Pancreas (tissue), 10 donors: ENCODE results near the gene PLEK2. TPM values are rescaled to one million over a fixed set of nuclear protein-coding genes. Genes with fewer than 3 reads are reported as not detected.

Source experiments
- ATAC-seq, 4 donors: fragments of 200-7000 bp; cut with Tn5 transposase; one replicate each; pipeline versions ENCODE4 v1.8.0 to v1.9.1; 2020; ENCODE audit warnings: mild to moderate bottlenecking in 4 of 4, moderate library complexity in 4 of 4
- DNase-seq, 6 donors: peaks; one replicate each; pipeline ENCODE4 v3.0.0-alpha.2; 2020
- FAIRE-seq: peaks from 2 replicates; lab custom pipeline; 2012; peaks lifted over from hg19 to GRCh38; lab: Jason Lieb, UNC
- H3K27ac ChIP-seq, 4 donors: fragments of 200-600 bp; sonication (generic); 1 replicate in 3 of 4; 2 replicates in 1 of 4; pipeline versions ENCODE4 v1.5.0 to v1.8.0; 2020
- H3K27me3 ChIP-seq, 4 donors: fragments of 200-600 bp; one replicate each; pipeline ENCODE4 v1.8.0; 2021
- H3K36me3 ChIP-seq, 3 donors: fragments of 200-600 bp; sonication (generic) in 1 of 3; one replicate each; pipeline versions ENCODE4 v1.5.0 to v1.8.0; 2020 to 2021
- H3K4me1 ChIP-seq, 3 donors: fragments of 200-600 bp; one replicate each; pipeline ENCODE4 v1.8.0; 2021
- H3K4me3 ChIP-seq, 4 donors: fragments of 200-600 bp; sonication (generic) in 2 of 4; one replicate each; pipeline versions ENCODE4 v1.5.0 to v1.8.0; 2020 to 2021
- H3K9me3 ChIP-seq, 4 donors: fragments of 200-600 bp; one replicate each; pipeline ENCODE4 v1.8.0; 2021
- WGBS, 2 donors: extraction: QIAGEN DNeasy Blood & Tissue Kit; methylation state at CpG; one replicate each; pipeline ENCODE4 v1.1.7; 2013; 5-methylcytosine and 5-hydroxymethylcytosine counted together
- intact Hi-C, 3 donors: fragments of 100-400 bp; cut with DNase I; formaldehyde crosslinking; loops; one replicate each; pipeline versions ENCODE4 v1.11.1 to v1.14.2; 2022
- polyA plus RNA-seq, 2 donors: library from polyadenylated mRNA; stranded (reverse); fragments of 200-250 nt; gene quantifications; one replicate each; pipeline ENCODE4 v1.2.3, GENCODE V29; 2013
- total RNA-seq, 6 donors: library from RNA; stranded (reverse); fragmentation: NEBNext Ultra II Directional in 4 of 6; extraction: Animal tissue kit (Norgen Biotek cat#: 25700) in 4 of 6; gene quantifications; one replicate each; pipeline versions ENCODE4 v1.2.1 to v1.2.4, GENCODE V29; 2021 to 2023
- TF ChIP-seq, protein P1 (sequence below), 4 donors: fragments of 200-600 bp; sonication (generic) in 3 of 4; IDR thresholded peaks; one replicate each; pipeline versions ENCODE4 v1.5.0 to v1.8.0; 2021; ENCODE audit warnings: antibody characterized with exemption in 4 of 4
- donor health status: healthy with polysubstance abuse.
- donor health status: DM: no; HTN: no; CAD: no; lungs with moderate emphysema.
- donor health status: DM: no; HTN: no; CAD: no.
- donor health status: control.
- donor health status: control.
- donor health status: Bipolar disorder and iron deficiency.
- donor health status: DM: yes; HTN: yes; CAD: no.
- donor health status: DM: no; HTN: no; CAD: no.
- donor health status: DM: no; HTN: no; CAD: no.
- donor health status: DM: yes; HTN: yes; CAD: no.

Gene PLEK2
- total and polyA plus RNA-seq, 8 donors: 4.0 to 9.9 (median 6.6) TPM

DNA sequence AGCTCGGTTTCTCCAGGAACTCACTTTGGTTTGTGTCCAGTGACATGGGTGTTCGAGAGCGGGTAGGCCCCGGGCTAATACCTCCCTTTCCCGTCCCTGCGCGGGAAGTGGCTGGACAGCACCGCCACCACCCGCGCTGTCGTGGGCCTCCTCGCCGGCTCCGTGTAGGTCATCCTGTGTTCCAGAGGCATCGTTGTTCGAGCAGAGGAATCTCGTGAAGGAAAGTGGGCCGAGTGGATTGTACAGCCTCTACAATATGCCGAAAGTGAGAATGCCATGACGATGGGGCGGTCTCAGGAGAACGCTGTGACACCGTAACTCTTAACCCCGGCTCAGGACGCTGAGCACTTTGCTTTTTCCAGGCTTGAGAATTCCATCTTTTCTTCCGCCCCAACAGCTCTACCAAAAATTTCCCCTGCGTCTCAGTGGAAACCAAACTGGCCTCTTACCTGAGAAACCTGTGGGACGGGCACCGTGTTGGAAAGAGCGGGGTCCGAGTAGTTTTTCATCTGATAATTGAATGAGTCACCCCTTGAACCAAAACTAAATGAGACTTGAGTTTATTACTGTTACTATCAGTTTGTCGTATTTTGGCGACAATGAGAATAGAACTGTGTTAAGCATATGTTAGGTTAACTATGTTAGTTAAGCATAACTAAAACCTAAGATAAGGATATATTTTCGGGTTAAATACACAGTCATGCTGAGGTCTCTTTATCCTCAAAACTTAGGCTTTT lies 51.3 kb downstream of the PLEK2 start:
- TF ChIP-seq, protein P1, sequence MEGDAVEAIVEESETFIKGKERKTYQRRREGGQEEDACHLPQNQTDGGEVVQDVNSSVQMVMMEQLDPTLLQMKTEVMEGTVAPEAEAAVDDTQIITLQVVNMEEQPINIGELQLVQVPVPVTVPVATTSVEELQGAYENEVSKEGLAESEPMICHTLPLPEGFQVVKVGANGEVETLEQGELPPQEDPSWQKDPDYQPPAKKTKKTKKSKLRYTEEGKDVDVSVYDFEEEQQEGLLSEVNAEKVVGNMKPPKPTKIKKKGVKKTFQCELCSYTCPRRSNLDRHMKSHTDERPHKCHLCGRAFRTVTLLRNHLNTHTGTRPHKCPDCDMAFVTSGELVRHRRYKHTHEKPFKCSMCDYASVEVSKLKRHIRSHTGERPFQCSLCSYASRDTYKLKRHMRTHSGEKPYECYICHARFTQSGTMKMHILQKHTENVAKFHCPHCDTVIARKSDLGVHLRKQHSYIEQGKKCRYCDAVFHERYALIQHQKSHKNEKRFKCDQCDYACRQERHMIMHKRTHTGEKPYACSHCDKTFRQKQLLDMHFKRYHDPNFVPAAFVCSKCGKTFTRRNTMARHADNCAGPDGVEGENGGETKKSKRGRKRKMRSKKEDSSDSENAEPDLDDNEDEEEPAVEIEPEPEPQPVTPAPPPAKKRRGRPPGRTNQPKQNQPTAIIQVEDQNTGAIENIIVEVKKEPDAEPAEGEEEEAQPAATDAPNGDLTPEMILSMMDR (IDR thresholded peaks at IDR 0.05): no peak
- WGBS, 2 donors: 1% methylated on average over 34 of the region's 34 CpGs
- peaks cover 0 to 8% (median 8%) of the 10 kb centered on the region in 3 donors for H3K36me3 ChIP-seq
- DNase-seq (no peak), FAIRE-seq (no peak), ATAC-seq (peak; percentile 44 to 61 (median 54))
- no peaks in the 10 kb centered on the region for H3K27me3 ChIP-seq
- H3K9me3 ChIP-seq: no peaks in the 10 kb centered on the region
- peak overlapping the region; percentile 59 to 96 (median 89) for H3K27ac ChIP-seq
- H3K4me1 ChIP-seq: peaks cover 18 to 45% (median 25%) of the 10 kb centered on the region in 3 donors
- intact Hi-C loops: no loop called here
- peak overlapping the region; percentile 42 to 88 (median 77) for H3K4me3 ChIP-seq

DNA sequence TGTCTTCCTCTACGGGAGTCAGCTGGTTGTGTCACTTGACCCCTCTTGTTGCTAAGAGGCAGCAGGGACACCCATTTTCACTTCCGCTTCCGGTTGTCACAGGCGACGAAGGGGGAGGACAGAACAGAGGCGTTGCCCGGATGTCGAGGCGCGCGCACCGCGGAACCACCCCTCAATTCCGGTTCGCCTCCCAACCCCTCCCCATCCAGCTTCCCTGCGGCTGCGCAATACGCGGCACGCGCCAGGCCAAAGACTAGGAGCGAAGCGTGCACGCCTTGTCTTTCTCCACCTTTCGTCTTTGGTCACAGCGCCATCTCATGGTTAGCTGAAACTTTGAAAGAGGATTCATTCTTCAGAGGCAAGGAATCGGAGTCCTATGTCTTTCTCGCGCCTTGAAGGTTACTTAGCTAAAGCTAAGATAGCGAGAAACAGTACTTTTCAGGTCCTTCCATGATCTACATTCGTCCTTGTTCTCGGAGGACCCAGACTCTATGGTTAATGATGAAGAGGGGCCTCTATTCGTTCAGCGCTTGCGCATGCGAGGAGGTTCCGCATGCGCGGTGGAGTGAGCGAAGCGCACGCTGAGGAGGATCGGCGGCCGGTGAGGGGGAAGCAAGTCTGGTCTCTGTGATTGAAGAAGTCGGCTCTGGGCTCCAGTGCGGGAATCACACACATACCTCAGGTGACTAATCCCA lies 52.0 kb downstream of the PLEK2 start, which contains the start of the genes ATP6V1D and EIF2S1:
ATP6V1D (minus strand) TSS at position 30 of the 695 bp plus-strand sequence. CDS start 106 bp downstream, outside the sequence.
EIF2S1 (plus strand) TSS at position 554 of the 695 bp plus-strand sequence. CDS start 4,440 bp downstream, outside the sequence.
- intact Hi-C loops: no loop called here
- peak within 1 kb of the TSS; percentile 59 to 96 (median 89) for H3K27ac ChIP-seq
- H3K27me3 ChIP-seq: no peaks in the 10 kb centered on the region
- peak; percentile 99 to 100 (median 100) for DNase-seq
- peaks cover 18 to 45% (median 25%) of the 10 kb centered on the region in 3 donors for H3K4me1 ChIP-seq
- TF ChIP-seq, protein P1 (IDR thresholded peaks at IDR 0.05): peak; percentile 73 to 96 (median 84)
- peak within 1 kb of the TSS; percentile 65 to 88 (median 77) for H3K4me3 ChIP-seq
- FAIRE-seq: peak; percentile 89
- H3K9me3 ChIP-seq: no peaks in the 10 kb centered on the region
- ATAC-seq: peak; percentile 93 to 98 (median 96)
- H3K36me3 ChIP-seq: peaks cover 0 to 1% (median under 1%) of the 10 kb centered on the region in 3 donors
- 0% methylated on average over 47 of the region's 47 CpGs for WGBS, 2 donors

DNA sequence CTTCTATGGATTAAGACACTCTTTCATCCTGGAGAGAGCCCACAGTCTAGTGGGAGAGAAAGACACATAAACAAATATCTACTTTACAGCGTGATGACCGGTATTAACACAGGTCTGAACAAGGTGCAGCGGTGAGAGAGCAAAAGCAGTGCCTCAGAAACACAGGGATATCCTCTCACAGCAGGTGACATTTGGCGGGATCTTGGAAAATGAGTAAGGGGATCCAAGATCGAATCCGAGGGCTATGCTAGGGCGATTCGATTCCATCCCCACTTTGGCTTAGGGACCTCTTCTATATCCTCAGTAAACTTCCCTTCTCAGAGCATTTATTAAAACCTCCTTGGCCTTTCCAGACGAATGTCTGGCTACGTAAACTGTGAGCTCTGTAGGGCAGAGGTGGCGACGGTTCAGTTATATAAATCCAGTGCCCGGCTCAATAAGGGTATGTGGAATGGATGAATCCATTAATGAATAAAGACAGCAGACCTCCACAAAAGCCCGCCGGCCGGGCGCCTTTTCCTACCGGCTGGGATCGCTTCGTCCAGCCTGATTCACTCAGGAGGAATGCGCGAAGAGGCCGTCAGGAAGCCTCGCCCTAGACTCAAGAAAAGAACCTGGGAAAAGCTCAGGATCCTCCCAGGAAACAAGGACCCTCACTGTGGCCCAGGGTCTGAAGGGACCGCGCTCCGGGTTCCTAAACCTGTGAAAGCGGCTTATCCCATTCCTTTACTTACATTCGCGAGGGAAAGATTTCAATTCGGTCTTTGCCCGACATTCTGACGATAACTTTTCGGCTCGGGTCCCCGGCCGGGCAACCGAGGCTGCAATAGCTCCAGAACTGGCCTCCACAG lies 52.8 kb downstream of the PLEK2 start:
- DNase-seq: peak in 3 of 6 donors; percentile 31 to 59 (median 44)
- peak overlapping the region; percentile 59 to 96 (median 89) for H3K27ac ChIP-seq
- no peaks in the 10 kb centered on the region for H3K36me3 ChIP-seq
- WGBS, 2 donors: 1% methylated on average over 38 of the region's 38 CpGs
- H3K27me3 ChIP-seq: no peaks in the 10 kb centered on the region
- ATAC-seq: no peak
- intact Hi-C loops: no loop called here
- TF ChIP-seq, protein P1 (IDR thresholded peaks at IDR 0.05): no peak
- H3K4me3 ChIP-seq: peak overlapping the region; percentile 65 to 88 (median 74)
- no peaks in the 10 kb centered on the region for H3K9me3 ChIP-seq
- peaks cover 18 to 42% (median 25%) of the 10 kb centered on the region in 3 donors for H3K4me1 ChIP-seq
- no peak for FAIRE-seq

DNA sequence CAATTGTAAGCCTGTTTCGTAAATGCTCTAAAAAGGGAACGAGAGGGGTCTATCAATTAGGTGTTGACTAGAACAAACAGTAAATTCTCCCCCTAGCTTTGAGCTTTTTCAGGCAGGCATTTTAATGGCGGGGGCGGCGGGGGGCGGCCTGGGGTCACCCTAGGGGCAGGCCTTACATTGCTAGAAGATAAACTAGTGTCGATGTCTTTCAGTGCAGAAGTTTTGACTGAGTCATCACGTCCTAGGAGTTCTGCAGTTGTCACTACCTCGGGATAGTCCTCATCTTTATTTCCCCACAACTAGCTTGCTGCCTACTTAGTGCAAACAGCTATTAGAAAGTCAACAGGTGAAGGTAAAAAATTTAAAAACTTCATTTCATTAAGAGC lies 54.0 kb downstream of the PLEK2 start:
- Histone ChIP-seq H3K9me3 (no peaks in the 10 kb centered on the region), H3K4me3 (peak overlapping the region in 1 of 4 donors; percentile 88), H3K36me3 (no peaks in the 10 kb centered on the region), H3K27ac (no peak overlapping the region), H3K4me1 (peaks cover 18 to 30% (median 25%) of the 10 kb centered on the region in 3 donors), H3K27me3 (no peaks in the 10 kb centered on the region)
- DNase-seq: no peak
- no peak for FAIRE-seq
- WGBS, 2 donors: 37 to 44% methylated on average over 9 of the region's 9 CpGs
- no peak for ATAC-seq
- TF ChIP-seq, protein P1 (IDR thresholded peaks at IDR 0.05): no peak
- intact Hi-C loops: no loop called here
